HG03175 (cell line): Measurements from ENCODE around the gene ANKRD63.

Source experiments
- ATAC-seq: cut with Tn5 transposase; IDR thresholded peaks from one replicate; pipeline ENCODE4 v1.9.1; 2021; ENCODE audit warnings: mild to moderate bottlenecking, moderate library complexity; ENCODE audit not compliant: unreplicated experiment

ANKRD63 gene

GRCh38 chr15:40263024-40263754 is 19.7 kb downstream of the ANKRD63 start:
- ATAC-seq, result no peak

GRCh38 chr15:40259021-40259420 is 23.8 kb downstream of the ANKRD63 start:
- no peak for ATAC-seq

GRCh38 chr15:40258544-40258943 is 24.3 kb downstream of the ANKRD63 start:
- no peak for ATAC-seq

GRCh38 chr15:40257656-40258450 is 25.0 kb downstream of the ANKRD63 start:
- no peak for ATAC-seq

GRCh38 chr15:40256638-40257235 is 26.1 kb downstream of the ANKRD63 start:
- ATAC-seq, result no peak

GRCh38 chr15:40255033-40255432 is 27.8 kb downstream of the ANKRD63 start:
- no peak for ATAC-seq

GRCh38 chr15:40254452-40254851 is 28.4 kb downstream of the ANKRD63 start:
- ATAC-seq, result no peak

GRCh38 chr15:40253167-40253790 is 29.6 kb downstream of the ANKRD63 start:
- ATAC-seq, result no peak

GRCh38 chr15:40252438-40253166 is 30.3 kb downstream of the ANKRD63 start:
- ATAC-seq, result no peak

- no peak for ATAC-seq
Observed at GRCh38 chr15:40252141-40252437, 30.8 kb downstream of the ANKRD63 start.

GRCh38 chr15:40251486-40252140 is 31.3 kb downstream of the ANKRD63 start:
- no peak for ATAC-seq

GRCh38 chr15:40250771-40251483 is 31.9 kb downstream of the ANKRD63 start:
- ATAC-seq, result no peak

GRCh38 chr15:40250304-40250656 is 32.6 kb downstream of the ANKRD63 start:
- no peak for ATAC-seq

GRCh38 chr15:40249477-40250303 is 33.2 kb downstream of the ANKRD63 start:
- ATAC-seq, result no peak

- no peak for ATAC-seq
Observed at GRCh38 chr15:40248006-40248783, 34.7 kb downstream of the ANKRD63 start.

- ATAC-seq, result no peak
Observed at GRCh38 chr15:40247406-40247971, 35.4 kb downstream of the ANKRD63 start.

GRCh38 chr15:40246496-40247280 is 36.2 kb downstream of the ANKRD63 start:
- ATAC-seq, result no peak
